ENCODE results near the gene TIMM29.
"Not testable (repeated sequence)": the region's sequence is repeated elsewhere in the genome, so short reads cannot be mapped to it uniquely, and the experiment has no call there.

Gene TIMM29

DNA sequence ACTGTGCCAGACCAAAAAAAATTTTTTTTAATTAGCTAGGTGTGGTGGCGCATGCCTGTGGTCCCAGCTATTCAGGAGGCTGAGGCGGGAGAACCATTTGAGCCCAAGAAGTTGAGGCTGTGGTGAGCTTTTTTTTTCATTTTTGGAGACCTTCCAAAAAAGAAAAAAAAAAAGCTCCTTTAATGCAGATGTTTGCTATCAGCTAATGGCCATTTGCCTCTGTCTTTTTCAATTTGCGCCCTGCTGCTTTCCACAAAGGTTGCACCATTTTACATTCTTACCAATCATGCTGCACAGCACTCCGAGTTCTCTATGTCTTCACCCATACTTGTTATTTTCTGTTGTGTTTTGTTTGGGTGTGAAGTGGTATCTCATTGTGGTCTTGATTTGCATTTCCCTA is 16.7 kb downstream of the TIMM29 start:
- DNase-seq (ENCODE audit: low read depth), result no peak

DNA sequence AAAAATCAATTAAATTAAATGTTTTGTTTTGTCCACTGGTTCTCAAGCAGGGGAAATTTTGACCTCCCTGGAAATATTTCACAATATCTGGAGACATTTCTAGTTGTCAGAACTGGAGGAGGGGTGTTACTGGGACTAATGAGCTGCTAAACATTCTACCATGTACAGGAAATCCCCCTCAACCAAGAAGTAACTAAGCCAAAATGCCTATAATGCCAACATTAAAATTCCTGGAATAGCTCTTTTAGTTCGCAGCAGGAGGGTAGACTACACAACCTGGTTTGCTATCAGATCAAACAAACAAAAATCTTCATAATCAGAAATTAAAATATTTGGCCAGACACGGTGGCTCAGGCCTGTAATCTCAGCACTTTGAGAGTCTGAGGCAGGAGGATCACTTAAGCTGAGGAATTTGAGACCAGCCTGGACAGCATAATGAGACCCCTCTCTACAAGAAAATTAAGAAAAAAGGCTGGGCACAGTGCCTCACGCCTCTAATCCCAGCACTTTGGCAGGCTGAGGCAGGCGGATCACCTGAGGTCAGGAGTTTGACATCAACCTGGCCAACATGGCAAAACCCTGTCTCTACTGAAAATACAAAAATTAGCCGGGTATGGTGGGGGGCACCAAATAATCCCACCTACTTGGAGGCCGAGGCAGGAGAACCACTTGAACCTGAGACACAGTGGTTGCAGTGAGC is 18.5 kb downstream of the TIMM29 start:
- peak; percentile 72 for DNase-seq (ENCODE audit: low read depth)

GRCh38 chr19:10952809-10953208 is 24.2 kb downstream of the TIMM29 start:
- no peak for DNase-seq (ENCODE audit: low read depth)

GRCh38 chr19:10959277-10959968 is 30.8 kb downstream of the TIMM29 start:
- not testable (repeated sequence) for DNase-seq (ENCODE audit: low read depth)

DNA sequence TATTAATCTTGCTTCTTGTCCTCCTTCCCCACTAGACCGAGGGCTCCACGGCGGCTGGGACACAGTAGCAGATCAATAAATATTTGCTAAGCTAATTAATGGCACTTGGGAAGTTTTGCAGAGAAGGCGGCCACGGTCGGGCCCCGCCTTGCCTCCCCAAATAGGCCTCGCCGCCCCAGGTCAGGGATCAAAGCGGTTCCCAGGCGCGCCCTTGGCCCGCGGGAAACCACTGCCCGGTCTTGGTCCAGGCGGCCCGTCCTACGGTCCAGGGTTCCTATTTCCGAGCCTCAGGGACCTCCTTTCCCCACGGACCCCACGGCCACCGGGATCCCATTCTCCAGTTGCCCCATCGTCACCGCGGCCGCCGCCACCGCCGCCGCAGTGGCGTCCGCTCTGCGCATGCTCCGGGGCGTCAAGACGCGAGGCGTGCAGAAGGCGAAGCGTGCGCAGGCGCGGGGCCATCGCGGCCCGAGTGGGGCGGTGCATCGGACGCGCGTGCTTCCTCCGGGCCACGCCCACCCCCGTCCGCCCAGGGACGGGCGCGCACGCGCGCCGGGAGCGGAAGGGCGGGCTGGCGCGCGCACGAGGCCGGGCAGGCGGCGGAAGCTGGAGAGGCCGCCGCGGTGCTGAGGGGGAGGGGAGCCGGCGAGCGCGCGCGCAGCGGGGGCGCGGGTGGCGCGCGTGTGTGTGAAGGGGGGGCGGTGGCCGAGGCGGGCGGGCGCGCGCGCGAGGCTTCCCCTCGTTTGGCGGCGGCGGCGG is 31.9 kb downstream of the TIMM29 start, which contains the start of gene SMARCA4:
Gene SMARCA4, plus strand, starts transcription at position 717 of the 759 bp plus-strand sequence. CDS start 23,122 bp downstream, outside the sequence.
- DNase-seq (ENCODE audit: low read depth), result peak; percentile 91

GRCh38 chr19:10961073-10961860 is 32.7 kb downstream of the TIMM29 start:
- no peak for DNase-seq (ENCODE audit: low read depth)

DNA sequence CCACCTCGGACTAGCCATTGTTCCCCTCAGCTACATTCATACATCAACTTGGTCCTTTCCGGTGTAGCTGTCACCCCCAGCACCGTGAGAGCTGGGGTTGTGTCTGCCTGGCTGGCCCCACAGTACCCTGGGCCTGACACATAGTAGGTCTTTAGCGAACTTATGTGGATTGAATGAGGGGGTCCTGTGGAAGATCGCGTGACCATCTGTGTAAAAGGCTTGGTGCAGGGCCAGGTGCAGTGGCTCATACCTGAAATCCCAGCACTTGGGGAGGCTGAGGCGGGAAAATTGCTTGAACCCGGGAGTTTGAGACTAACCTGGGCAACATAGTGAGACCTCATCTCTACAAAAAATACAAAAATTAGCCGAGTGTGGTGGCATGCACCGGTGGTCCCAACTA is 34.3 kb downstream of the TIMM29 start:
- DNase-seq (ENCODE audit: low read depth), result no peak

DNA sequence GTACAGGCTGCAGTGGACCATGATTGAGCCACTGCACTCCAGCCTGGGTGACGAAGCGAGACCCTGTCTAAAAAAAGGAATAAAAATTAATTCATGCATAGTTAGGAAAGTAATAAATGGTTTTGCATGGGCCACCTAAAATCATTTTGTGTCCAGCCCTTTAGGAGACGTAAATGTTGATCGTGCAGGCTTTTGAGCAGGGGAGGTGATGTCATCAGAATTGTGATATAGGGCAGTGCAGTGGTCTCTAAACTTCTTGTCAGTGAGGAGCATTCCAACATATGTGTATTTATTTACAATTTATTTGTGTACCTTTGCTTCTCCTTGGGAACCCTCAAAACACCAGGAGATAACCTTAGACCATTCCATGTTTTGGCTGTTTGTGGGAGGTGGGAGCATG is 35.3 kb downstream of the TIMM29 start:
- DNase-seq (ENCODE audit: low read depth), result no peak

- no peak for DNase-seq (ENCODE audit: low read depth)
These were observed 36.3 kb downstream of the TIMM29 start for GRCh38 chr19:10964903-10965302.

- no peak for DNase-seq (ENCODE audit: low read depth)
These were observed 36.8 kb downstream of the TIMM29 start for GRCh38 chr19:10965398-10965797.

- no peak for DNase-seq (ENCODE audit: low read depth)
These were observed 38.2 kb downstream of the TIMM29 start for GRCh38 chr19:10966809-10967208.

DNA sequence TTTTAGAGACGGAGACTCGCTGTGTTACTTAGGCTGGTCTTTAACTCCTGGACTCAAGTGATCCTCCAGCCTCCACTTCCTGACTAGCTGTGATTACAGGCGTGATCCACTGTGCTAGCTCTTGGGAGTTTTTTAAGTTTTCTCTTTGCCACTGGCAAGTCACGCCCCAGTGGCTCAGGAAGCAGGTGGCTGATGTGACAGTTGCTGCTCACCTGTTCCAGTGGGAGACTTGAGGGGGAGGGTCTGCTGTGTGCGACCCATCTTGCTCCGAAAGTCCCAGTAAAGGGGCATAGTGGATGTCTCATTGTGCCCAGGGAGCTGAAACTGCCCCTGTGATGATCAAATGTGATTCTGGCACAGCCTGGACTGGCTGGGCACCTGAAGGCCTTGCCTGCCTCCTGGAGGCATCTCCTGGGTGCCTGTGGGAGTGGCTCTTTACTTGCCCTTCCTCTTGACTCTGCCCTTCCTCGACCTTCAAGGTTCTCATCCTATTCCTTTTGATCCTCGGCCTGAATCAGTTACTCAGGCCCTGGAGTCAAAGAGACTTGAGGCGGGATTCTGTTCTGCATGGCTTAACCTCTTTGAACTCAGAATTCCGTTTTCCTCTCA is 40.0 kb downstream of the TIMM29 start:
- no peak for DNase-seq (ENCODE audit: low read depth)

DNA sequence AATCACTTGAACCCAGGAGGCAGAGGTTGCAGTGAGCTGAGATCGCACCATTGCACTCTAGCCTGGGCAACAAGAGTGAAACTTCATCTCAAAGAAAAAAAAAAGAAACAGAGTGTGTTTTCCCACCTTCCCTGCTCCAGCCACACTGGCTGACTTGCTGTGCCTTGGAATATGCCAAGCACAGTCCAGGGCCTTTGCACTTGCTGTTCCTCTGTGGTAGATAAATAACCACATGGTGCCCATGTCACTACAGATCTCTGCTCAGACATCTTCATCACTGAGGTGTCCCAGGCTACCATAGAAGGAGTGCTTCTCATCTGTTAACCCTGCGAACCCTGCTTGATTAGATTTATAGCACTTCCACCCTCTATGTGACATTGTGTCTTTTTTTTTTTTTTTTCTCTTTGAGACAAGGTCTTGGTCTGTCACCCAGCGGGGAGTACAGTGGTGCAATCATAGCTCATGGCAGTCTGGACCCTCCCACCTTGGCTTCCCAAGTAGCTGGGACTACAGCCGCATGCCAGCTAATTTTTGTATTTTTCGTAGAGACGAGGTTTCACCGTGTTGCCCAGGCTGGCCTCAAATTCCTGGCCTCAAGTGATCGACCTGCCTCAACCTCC is 42.6 kb downstream of the TIMM29 start:
- DNase-seq (ENCODE audit: low read depth), result no peak

- DNase-seq (ENCODE audit: low read depth), result peak; percentile 67
These were observed 46.9 kb downstream of the TIMM29 start for GRCh38 chr19:10975374-10976130.

DNA sequence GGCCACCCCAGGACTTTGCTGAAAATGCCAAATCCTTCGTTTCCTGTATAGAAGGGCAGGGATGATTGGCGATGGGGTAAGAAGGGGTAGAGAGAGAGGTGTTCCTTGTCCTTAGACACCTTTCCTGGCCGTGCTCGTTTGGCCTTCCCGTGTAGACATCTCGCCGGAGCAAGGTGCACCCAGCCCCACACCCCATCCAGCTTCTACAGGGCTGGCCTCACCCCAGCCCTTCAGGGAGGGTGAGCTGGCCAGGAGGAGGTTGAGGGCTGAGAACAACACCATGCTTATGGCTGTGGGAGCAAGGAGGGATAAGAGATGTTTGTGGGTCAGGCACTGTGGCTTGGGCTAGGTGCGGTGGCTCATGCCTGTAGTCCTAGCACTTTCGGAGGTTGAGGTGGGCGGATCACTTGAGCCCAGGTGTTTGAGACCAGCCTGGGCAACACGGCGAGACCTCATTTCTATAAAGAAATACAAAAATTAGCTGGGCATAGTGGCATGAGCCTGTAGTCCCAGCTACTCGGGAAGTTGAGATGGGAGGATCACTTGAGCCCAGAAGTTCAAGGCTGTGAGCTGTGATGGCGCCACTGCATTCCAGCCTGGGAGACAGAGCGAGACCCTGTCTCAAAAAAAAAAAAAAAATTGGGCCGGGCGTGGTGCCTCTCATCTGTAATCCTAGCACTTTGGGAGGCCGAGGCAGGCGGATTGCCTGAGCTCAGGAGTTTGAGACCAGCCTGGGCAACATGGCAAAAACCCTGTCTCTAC is 47.7 kb downstream of the TIMM29 start:
- DNase-seq (ENCODE audit: low read depth), result no peak

GRCh38 chr19:10977742-10978092 is 49.1 kb downstream of the TIMM29 start:
- no peak for DNase-seq (ENCODE audit: low read depth)

Measured in amniotic epithelial cell (primary cell).